Hematopoietic multipotent progenitor cell treated with erythropoietin and hydrocortisone succinate and interleukin-3 and kit ligand, for 17 days (in vitro differentiated cells): ENCODE measurements around the gene CXCL10.
"Not testable (repeated sequence)": the region's sequence is repeated elsewhere in the genome, so short reads cannot be mapped to it uniquely, and the experiment has no call there.

ENCODE experiments used
- DNase-seq: peaks from one replicate; pipeline ENCODE4 v3.0.0-alpha.2; 2015; ENCODE audit warnings: low spot score

Gene CXCL10

DNA sequence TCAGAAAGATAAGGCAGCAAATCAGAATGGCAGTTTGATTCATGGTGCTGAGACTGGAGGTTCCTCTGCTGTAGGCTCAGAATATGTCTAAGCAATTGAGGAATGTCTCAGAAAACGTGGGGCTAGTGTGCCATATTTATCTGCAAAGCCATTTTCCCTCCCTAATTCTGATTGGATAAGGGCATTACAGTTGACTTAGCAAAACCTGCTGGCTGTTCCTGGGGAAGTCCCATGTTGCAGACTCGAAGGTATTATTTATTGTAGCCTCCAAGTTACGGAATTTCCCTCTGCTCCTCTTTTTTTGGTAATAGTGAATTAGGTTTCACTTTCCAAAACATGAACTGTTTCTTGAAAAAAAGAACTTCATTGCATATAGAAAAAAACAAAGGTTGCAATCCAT is at the start of gene CXCL10:
TSS of gene CXCL10 (minus strand) at position 109 of the 400 bp plus-strand sequence. CDS start at position 43, 66 bp downstream.
- no peak for DNase-seq

DNA sequence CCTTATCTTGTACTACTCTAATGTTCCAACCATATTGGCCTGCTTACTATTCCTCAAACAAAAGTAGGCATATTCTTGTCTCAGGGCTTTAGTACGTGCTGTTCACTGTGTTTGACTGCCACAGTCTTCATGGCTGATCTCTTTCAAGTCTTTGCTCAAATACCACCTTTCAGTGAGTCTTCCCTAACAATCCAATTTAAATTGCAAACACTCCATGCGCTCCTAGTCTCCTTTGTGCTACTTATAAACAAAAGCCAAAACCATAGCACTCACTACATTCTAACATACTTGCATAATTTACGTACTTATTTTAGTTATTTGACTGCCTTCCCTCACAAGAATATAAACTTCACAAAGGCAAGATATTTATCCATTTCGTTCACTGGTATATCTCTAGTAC is 49.5 kb upstream of the CXCL10 start:
- no peak for DNase-seq

DNA sequence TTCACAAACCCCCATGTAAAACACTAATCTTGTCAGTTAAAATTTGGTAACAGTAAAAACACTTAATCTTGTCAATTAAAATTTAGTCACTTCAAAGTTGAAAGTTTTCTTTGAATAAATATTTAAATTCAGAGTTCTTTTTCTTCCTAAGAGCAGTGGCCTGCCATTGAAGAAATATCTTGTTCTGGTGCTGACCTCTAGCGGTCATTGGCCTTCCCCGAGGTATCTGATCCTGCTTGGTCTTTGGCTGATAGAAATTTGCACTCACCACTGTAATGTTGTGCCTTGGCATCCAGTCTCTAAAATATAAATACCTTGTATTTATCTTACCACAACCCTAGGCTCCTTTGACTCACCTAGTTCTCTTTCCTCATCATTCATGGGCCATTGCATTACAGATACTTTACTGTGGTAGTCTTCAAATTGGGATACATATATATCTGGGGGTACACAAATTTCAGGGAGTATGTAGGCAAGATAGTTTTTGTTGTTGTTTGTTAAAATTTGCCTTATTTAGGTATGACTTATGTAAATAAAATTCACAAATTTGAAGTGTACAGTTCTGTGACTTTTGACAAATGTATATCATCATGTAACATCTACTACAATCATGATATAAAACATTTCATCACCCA is 44.5 kb upstream of the CXCL10 start:
- peak; percentile 66 for DNase-seq

DNA sequence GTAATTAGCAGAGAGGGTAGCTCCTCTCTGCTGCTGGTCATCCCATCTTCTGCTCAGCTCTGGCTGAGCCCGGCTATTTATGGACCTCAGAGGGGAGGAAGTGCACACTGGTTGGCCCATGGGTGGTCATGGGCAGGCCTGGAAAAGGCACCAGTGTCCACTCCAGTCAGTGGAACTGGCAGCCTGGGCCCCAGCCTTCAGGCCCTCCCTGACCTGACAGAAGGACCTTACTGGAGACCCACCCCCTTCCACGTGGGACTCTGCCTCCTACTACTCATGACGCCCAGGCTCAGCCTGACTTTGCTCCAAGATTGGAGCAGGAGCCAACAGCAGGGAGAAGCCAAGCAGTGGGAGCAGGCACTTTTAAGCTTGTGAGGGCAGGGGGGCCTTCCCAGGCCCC is 43.2 kb upstream of the CXCL10 start:
- no peak for DNase-seq

DNA sequence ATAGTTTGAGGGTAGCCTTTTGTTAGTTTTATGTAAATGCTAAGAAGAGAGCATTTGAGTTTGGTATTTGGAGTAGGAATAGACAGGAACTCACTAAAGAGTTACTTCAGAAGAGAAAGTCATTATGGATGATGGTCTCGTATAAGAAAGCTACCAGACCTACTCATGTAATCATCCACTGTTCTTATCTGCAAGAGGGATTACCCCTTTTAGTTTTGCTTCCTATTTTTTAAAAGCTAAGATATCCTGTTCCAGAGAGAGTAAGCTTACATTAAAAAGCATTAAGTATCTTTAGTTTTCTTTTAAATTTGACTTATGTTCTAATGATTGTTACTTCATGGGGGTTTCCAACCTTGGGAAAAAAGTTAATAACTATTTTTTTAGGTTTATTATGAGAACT is 38.7 kb upstream of the CXCL10 start:
- DNase-seq = no peak

DNA sequence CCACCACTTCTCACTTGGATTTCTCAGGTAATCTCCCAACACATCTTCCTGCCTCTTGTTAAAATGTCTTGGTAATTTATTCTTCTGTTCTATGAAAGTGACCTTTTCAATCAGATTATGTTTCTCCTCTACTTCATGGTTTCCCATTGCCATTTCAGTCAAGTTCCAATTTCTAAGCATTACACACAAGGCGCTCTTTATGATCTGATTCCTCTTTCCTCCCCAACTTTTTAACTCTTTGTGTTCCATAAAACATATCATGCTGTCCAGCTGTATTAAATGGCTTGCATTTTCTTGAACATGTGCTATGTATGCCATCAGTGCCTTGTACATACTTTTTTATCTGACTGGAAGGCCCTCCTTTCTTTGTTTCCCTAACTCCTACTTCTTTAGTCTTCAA is 38.1 kb upstream of the CXCL10 start:
- DNase-seq = no peak

DNA sequence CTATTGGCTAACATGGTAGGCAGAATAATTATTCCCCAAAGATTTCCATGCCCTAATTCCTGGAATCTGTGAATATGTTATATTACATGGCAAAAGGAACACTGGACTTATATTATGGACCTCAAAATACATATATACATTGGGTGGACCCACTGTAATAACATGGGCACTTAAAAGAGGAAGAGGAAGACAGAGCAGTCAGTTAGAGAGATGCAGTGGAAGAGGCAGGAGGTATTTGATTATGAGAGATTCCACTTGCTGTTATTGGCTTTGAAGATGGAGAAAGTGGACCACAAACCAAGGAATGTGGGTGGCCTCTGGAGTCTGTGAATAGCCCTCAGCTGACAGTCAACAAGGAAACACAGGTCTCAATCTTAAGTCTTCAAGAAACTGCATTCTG is 37.2 kb upstream of the CXCL10 start:
- no peak for DNase-seq

DNA sequence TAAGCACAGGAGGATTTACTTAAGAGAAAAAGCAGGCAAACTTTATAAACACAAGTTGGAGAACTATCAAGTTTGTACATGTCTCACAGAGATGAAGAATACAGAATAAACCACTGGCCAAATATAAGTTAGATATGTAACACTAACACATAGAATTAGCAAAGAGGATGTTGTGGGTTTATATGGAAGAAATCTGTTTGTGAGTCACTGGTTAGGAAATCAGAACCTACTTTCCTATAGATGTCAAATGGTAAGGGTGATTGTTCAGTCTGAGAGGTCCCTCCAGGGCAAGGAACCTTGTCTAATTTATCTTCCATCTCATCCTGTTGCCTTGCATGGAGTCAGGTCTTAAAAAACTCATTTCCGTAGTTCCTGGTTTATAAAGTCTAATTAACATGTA is 36.5 kb upstream of the CXCL10 start:
- DNase-seq = no peak

DNA sequence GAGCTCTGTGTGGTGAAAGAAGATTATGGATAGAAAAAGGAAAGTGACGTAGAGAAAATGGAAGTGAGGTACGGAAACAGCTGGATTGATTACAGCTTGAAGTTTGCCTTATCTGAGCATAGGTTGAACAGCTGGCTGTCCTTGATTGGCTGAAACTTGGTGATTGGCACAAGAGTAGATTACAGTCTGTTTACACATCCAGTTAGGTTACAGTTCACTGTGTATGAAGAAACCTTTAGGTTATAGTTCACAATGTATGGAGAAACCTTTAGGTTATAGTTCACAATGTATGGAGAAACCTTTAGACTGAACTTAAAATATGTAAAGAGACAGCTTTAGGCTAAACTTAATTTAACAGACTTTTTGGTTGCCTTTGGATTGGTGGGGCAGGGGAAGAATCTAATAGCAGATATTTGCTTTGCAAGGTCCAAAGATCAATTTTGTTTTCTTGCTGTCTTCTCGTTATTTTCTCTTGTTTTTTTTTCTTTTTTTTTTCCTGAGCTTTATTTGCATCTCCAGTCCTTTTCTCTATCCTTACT is 35.7 kb upstream of the CXCL10 start:
- no peak for DNase-seq

DNA sequence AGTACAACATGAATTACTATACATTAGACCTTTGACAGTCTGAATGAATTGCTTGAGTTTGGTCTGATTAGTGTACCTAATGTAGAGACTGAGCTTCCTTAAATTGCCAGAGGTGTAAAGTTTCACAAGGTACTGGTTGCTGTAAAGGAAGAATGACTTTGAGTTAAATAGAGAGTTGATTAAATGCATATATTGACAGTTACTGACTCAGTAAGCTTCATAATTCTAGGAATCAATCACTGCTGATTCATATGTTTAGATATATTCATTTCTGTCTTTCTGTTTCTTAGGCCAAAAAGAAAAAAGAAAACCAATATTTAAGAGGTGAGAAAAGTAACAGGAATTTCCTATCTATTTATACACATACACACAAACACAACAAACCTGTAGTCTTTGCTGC is 35.0 kb upstream of the CXCL10 start:
- no peak for DNase-seq

DNA sequence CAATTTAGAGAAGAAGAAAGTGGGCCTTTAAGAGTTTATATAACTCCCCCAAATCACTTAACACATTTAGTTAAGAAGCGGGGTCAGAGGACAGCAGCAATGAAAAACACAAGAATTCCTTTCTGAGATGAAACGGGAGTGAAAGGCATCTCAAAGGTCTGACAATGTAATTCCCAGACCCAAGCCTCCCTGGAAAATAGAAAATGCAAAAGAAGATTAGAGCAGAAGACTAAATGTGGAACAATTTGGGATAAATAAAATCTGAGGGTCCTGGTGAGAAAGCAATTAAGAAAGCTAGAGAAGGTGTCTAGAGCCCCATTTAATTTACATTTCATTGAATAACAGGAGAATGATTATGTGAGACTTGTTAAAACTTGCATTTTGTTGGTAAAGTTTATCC is 32.1 kb upstream of the CXCL10 start:
- no peak for DNase-seq

DNA sequence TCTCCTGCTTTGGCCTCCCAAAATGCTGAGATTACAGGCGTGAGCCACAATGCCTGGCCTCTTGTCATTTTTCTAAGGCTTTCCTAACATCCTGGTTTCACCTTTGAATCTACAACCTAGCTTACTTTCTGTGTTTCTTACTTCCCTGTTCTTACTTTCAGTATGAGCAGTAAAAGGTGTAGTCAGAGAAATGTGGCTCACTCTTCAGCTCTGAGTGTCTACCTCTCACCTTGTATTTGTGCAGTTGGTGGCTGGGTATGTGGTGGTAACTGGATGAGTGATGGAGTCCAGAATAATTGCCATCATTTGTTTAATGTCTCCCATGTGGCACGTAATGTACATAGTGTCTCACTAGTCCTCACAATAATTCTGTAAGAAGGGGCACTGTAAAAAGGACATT is 31.7 kb upstream of the CXCL10 start:
- no peak for DNase-seq

DNA sequence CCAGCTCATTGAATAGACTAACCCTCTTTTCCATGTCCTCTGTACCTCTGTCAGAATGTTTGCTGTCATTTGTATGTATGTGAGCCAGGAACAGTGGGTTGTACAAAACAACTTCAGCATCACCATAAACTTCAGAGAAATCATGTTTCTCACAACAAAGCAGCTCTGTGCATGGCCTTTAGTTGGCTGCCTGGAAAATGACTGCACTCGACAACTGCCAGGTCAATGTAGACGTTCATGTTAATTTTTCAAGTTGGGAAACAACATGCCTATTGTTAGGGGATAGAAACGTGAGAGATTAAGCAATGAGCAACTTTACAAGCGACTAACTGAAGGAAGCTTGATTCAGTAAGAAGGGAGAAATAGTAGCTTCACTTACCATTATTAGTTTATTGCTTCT is 30.4 kb upstream of the CXCL10 start:
- no peak for DNase-seq

DNA sequence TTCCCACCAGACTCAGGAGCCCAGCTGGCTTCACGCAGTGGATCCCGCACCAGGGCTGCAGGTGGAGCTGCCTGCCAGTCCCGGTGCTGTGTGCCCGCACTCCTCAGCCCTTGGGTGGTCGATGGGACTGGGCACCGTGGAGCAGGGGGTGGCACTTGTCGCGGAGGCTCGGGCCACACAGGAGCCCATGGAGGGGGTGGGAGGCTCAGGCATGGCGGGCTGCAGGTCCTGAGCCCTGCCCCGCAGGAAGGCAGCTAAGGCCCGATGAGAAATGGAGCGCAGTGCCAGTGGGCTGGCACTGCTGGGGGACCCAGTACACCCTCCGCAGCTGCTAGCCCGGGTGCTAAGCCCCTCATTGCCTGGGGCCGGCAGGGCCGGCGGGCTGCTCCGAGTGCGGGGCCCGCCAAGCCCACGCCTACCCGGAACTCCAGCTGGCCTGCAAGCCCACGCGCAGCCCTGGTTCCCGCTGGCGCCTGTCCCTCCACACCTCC is 27.3 kb upstream of the CXCL10 start:
- DNase-seq = not testable (repeated sequence)

DNA sequence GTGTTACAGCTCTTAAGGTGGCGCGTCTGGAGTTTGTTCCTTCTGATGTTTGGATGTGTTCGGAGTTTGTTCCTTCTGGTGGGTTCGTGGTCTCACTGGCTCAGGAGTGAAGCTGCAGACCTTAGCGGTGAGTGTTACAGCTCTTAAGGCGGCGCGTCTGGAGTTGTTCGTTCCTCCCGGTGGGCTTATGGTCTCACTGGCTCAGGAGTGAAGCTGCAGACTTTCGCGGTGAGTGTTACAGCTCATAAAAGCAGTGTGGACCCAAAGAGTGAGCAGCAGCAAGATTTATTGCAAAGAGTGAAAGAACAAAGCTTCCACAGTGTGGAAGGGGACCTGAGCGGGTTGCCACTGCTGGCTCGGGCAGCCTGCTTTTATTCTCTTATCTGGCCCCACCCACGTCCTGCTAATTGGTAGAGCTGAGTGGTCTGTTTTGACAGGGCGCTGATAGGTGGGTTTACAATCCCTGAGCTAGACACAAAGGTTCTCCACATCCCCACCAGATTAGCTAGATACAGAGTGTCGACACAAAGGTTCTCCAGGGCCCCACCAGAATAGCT is 26.6 kb upstream of the CXCL10 start:
- DNase-seq = not testable (repeated sequence)

DNA sequence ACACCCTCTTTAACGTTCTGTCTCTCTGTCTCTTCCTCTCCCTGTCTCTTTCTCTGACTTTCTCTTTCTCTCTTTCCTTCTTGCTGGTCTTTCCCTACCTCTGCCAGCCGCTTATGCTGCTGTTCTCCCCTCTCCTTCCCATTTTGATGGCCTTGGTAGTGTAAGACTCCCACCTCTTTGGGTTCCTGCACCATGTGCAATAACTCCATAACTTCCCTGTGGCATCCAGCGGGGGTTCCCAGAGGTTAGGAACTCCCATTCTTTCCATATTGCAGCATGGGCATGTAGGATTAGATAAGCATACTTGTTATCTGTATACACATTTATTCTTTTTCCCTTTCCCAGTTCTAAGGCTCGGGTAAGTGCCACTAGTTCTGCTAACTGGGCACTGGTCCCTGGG is 21.4 kb upstream of the CXCL10 start:
- not testable (repeated sequence) for DNase-seq

DNA sequence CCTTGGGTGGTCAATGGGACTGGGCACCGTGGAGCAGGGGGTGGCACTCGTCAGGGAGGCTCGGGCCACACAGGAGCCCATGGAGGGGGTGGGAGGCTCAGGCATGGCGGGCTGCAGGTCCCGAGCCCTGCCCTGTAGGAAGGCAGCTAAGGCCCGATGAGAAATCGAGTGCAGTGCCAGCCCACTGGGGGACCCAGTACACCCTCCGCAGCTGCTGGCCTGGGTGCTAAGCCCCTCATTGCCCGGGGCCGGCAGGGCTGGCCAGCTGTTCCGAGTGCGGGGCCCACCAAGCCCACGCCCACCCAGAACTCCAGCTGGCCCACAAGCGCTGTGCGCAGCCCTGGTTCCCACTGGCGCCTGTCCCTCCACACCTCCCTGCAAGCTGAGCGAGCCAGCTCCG is 20.0 kb upstream of the CXCL10 start:
- DNase-seq = not testable (repeated sequence)

DNA sequence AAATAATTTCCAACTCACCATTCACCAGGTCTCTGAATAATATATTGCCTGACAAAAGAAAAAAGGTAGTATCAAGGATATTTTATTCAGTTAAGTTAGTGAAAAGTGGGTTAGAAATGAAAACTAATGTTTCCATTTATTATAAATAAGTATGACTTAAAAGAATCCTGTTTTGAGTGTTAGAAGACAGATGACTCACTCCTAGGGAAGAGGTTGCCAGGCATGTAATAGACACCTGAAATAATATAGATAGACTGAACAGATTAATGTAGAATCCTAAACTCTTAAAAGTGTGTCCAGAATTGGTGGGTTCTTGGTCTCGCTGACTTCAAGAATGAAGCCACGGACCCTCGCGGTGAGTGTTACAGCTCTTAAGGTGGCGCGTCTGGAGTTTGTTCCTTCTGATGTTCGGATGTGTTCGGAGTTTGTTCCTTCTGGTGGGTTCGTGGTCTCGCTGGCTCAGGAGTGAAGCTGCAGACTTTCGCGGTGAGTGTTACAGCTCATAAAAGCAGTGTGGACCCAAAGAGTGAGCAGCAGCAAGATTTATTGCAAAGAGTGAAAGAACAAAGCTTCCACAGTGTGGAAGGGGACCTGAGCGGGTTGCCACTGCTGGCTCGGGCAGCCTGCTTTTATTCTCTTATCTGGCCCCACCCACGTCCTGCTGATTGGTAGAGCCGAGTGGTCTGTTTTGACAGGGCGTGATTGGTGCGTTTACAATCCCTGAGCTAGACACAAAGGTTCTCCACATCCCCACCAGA is 19.1 kb upstream of the CXCL10 start:
- not testable (repeated sequence) for DNase-seq

DNA sequence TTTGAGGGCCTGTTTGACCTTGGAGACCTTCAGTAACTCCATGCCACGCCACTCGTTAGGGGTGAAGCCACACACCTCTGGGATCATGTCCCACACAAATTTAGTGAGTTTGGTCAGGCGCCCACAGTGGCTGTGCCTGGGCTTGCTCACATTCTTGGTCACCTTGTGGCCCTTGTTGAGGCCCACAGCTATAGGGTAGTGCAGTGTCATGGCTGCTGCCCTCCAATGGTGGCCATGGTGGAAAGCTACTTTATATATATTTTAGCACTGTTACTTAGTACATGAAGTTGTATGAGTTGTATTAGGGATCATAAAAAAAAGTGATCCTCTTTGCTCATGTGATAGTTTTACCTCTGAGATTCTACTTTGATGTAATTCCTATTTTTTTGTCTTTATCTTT is 13.6 kb upstream of the CXCL10 start:
- DNase-seq = no peak

DNA sequence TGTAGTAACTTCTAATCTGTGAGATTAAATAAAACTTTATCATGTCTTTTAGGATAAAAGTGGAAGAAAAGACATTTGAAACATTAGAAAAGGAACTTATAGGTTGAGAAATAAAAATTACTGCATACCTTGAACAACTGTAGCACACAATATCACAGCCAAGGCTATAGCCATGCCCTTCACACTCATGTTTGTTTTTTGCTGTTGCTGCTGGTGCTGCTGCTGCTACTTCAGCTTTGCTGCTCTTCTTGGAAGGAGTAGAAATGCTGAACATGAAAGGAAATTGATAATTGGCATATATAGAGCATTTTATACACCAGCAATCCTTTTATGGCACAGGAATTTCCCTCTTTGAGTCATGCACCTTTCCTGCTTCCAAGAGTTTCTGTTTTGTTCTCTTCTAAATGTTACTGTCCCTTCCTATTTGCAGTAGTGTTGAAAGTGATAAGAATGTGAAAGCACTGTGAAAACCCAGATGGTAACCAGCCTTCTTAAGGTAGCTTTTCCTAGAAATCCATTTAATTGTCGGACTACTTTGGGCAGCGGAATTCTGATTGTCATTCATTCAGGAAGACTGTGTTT is 12.6 kb upstream of the CXCL10 start, which contains the start of gene CXCL11:
TSS of gene CXCL11 (minus strand) at position 272 of the 582 bp plus-strand sequence. CDS start at position 189, 83 bp downstream.
- DNase-seq = no peak

DNA sequence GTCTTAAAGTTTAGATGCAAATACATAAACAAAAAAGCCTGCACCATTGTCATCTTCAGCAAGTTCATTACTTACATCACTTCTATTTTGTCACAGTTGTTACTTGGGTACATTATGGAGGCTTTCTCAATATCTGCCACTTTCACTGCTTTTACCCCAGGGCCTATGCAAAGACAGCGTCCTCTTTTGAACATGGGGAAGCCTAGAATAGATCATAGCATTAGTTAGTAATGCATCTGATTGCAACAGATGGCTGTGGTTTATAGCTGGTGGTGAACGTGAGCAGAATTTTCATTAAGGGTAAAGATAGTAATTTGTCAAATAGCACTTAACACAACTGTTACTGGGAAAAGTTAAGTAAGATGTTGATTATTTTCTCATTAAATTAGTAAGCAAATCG is 11.8 kb upstream of the CXCL10 start:
- DNase-seq = no peak

DNA sequence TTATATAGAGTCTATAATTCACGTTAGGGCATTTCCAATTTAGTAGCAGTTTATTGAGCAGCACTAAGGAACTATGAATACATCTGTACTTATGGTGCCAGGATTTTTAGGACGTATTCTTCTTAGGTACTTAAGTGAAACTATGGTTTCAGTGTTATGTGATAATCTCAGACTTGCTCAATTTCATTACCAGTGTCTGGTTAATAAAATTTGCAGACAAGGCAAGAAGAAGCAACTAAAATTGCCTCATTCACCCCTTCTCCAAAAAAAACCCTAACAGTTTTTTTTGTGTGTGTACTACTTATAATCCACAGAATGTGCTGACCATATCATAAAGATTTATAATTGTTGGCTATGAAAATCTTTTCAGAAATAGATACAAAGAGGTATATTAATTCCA is 6.0 kb upstream of the CXCL10 start:
- no peak for DNase-seq

DNA sequence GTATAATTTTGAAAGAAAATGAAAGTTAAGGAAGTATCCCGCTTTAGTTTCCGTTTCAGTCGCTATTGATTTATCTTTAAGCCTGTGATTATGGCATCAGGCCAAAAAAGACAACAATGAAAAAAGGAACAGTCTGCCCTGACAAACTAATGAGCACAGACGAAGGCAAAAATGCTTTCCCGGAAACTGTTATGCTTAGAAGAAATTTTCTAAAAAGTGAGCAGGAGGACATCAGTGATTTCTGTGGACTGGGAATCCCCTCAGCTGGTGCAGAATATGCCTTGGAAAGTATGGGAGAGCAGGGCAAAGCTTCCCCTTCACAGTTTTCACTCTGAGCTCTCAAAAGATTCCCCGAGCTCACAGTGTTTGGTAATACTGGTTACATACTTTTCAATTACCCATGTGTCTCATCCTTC is 5.1 kb upstream of the CXCL10 start:
- DNase-seq = no peak
